ENCODE measurements around the gene AGK. TPM values are rescaled to one million over a fixed set of nuclear protein-coding genes. Genes with fewer than 3 reads are reported as not detected.

AGK gene
- total RNA-seq, 1 experiment from 2014 or later, result 38.2 TPM

- intact Hi-C loops (cut with micrococcal nuclease), result no loop called here
- Histone ChIP-seq H3K4me1 (ENCODE audit: insufficient read depth, low read length) (peaks cover 36% of the 10 kb centered on the region), H3K79me2 (ENCODE audit: low read length) (peaks cover 17% of the 10 kb centered on the region), H3F3A (ENCODE audit: low read length, unreplicated experiment) (no peaks in the 10 kb centered on the region), H3K4me2 (ENCODE audit: low read length) (peak overlapping the region; percentile 71), H3K36me3 (ENCODE audit: low read depth, low read length) (no peaks in the 10 kb centered on the region), H3K4me3 (ENCODE audit: low read length) (no peak overlapping the region; the same call in 1 of the 2 replicates), H3K9me2 (replicated peaks; ENCODE audit: low read length) (no peaks in the 10 kb centered on the region), H3K27me3 (ENCODE audit: low read length) (no peaks in the 10 kb centered on the region), H3K9me3 (ENCODE audit: low read length) (no peaks in the 10 kb centered on the region), H3K9ac (ENCODE audit: low read length) (no peak overlapping the region), H4K20me1 (ENCODE audit: low read length) (no peaks in the 10 kb centered on the region), H3K27ac (ENCODE audit: low read length) (peak overlapping the region; percentile 57), H2AFZ (ENCODE audit: low read length) (no peak overlapping the region)
- DNase-seq (peak; percentile 25), ATAC-seq (no peak)
- ChIA-PET POLR2A (ENCODE audit: unreplicated experiment) (no interaction called here), CTCF (no interaction called here)
- no TSS peak for BruUV-seq (replicated peaks)
- TF ChIP-seq EZH2 (IDR thresholded peaks at IDR 0.05; ENCODE audit: low read length, unreplicated experiment) (no peak), EZH2phosphoT487 (IDR thresholded peaks at IDR 0.05; ENCODE audit: borderline replicate concordance, low read length) (no peak)
Measured at GRCh38 chr7:141704112-141704511, 152.9 kb downstream of the AGK start.

DNA sequence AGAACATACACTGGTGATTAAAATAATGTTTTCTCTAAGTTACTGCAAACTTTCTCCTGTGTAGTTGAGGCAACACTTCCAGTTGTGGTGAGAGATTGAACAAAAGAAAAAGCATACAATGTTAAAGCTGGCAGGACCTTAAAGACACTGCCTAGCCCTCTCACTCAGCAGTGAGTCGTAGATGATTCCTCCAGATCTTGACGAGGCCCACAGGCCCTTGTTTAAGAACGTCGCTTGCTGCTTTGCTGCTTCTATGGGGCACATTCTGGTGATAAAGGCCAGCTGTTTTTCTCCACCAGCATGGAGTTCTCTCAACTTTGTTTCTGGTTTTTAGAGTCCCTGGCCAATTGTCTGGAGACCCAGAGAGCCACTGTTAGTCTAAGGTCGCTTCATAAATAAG, 153.5 kb downstream of the AGK start:
- Histone ChIP-seq H3K9me2 (replicated peaks; ENCODE audit: low read length) (no peaks in the 10 kb centered on the region), H3F3A (ENCODE audit: low read length, unreplicated experiment) (no peaks in the 10 kb centered on the region), H3K4me3 (ENCODE audit: low read length) (no peak overlapping the region; the same call in 1 of the 2 replicates), H2AFZ (ENCODE audit: low read length) (peak overlapping the region; percentile 39; the same call in 1 of the 2 replicates), H3K4me2 (ENCODE audit: low read length) (peak overlapping the region; percentile 71), H3K9ac (ENCODE audit: low read length) (no peak overlapping the region), H3K27me3 (ENCODE audit: low read length) (no peaks in the 10 kb centered on the region), H3K9me3 (ENCODE audit: low read length) (no peaks in the 10 kb centered on the region), H4K20me1 (ENCODE audit: low read length) (no peaks in the 10 kb centered on the region), H3K79me2 (ENCODE audit: low read length) (peaks cover 13% of the 10 kb centered on the region), H3K27ac (ENCODE audit: low read length) (peak overlapping the region; percentile 57), H3K4me1 (ENCODE audit: insufficient read depth, low read length) (peaks cover 36% of the 10 kb centered on the region), H3K36me3 (ENCODE audit: low read depth, low read length) (no peaks in the 10 kb centered on the region)
- BruUV-seq (replicated peaks), result no TSS peak
- peak; percentile 26 for ATAC-seq
- peak; percentile 61 for DNase-seq
- intact Hi-C loops (cut with micrococcal nuclease), result no loop called here
- CTCF ChIA-PET, result no interaction called here
- TF ChIP-seq, protein P1, sequence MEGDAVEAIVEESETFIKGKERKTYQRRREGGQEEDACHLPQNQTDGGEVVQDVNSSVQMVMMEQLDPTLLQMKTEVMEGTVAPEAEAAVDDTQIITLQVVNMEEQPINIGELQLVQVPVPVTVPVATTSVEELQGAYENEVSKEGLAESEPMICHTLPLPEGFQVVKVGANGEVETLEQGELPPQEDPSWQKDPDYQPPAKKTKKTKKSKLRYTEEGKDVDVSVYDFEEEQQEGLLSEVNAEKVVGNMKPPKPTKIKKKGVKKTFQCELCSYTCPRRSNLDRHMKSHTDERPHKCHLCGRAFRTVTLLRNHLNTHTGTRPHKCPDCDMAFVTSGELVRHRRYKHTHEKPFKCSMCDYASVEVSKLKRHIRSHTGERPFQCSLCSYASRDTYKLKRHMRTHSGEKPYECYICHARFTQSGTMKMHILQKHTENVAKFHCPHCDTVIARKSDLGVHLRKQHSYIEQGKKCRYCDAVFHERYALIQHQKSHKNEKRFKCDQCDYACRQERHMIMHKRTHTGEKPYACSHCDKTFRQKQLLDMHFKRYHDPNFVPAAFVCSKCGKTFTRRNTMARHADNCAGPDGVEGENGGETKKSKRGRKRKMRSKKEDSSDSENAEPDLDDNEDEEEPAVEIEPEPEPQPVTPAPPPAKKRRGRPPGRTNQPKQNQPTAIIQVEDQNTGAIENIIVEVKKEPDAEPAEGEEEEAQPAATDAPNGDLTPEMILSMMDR (conservative IDR thresholded peaks at IDR 0.05; ENCODE audit: low read depth, low read length), result no peak
- TF ChIP-seq EZH2 (IDR thresholded peaks at IDR 0.05; ENCODE audit: low read length, unreplicated experiment), result no peak
- no peak for TF ChIP-seq EZH2phosphoT487 (IDR thresholded peaks at IDR 0.05; ENCODE audit: borderline replicate concordance, low read length)
- POLR2A ChIA-PET (ENCODE audit: unreplicated experiment), result no interaction called here

Other genes starting within 250 kb of the AGK start
- 6.7 and 6.9 TPM in 2 replicates for gene DENND11, start 150.8 kb downstream of the AGK start, total RNA-seq (2014; rRNA removed)
- not detected in 2 replicates for gene WEE2, start 156.9 kb downstream of the AGK start, total RNA-seq (2014; rRNA removed)
- gene SSBP1, start 186.9 kb downstream of the AGK start, total RNA-seq (2014; rRNA removed), result 212 and 269 TPM in 2 replicates
- 0.40 TPM in 1 of 2 replicates, not detected in the other for gene TAS2R3, start 212.7 kb downstream of the AGK start, total RNA-seq (2014; rRNA removed)
- gene TAS2R4, start 225.3 kb downstream of the AGK start, total RNA-seq (2014; rRNA removed), result 0.35 TPM in 1 of 2 replicates, not detected in the other
- 0.26 and 1.4 TPM in 2 replicates for gene TAS2R5, start 238.8 kb downstream of the AGK start, total RNA-seq (2014; rRNA removed)